ENCODE results near the gene BRD3. TPM values are rescaled to one million over a fixed set of nuclear protein-coding genes. Genes with fewer than 3 reads are reported as not detected.

The BRD3 gene
- total RNA-seq, 2 experiments from 2014 or later: 32.7 to 37.7 TPM

DNA sequence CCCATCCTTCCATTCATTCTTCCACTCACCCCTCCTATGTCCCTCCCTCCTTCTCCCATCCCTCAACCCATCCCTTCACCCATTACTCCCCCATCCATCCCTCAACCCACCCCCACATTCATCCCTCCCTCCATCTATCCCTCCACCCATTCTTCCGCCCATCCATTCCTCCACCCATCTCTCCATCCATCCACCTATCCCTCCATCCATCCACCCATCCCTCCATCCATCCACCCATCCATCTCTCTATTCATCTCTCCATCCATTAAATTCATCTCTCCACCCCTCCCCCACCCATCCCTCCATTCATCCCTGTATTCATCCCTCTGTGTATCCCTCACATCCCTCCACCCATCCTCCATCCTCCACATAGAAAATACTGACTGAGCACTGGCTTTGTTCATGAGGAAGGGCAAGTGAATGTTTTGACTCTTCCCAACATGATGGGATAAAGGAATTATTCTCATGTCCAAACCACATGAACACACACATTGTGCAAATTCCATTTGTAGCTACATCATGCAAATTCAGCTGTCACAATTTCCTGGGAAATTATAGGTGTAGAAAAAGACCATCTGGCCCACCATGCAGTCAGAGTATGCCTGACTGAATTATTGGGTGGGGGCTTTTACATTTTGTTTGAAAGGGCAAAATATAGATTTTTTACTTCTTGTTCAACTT lies 68.8 kb downstream of the BRD3 start:
- H3K27me3 Mint-ChIP-seq: peaks cover 2% of the 10 kb centered on the region
- intact Hi-C loops (cut with micrococcal nuclease): no loop called here
- no peak overlapping the region for H3K4me3 Mint-ChIP-seq
- H3K36me3 Mint-ChIP-seq (ENCODE audit: low read depth): no peaks in the 10 kb centered on the region
- no peaks in the 10 kb centered on the region for H3K9me3 Mint-ChIP-seq
- DNase-seq: no peak
- H3K27ac Mint-ChIP-seq: no peak overlapping the region
- ChIA-PET POLR2A (no interaction called here), CTCF (no interaction called here)
- H3K4me1 Mint-ChIP-seq (ENCODE audit: low read depth): no peaks in the 10 kb centered on the region
- no peak for ATAC-seq
- TF ChIP-seq, protein P1, sequence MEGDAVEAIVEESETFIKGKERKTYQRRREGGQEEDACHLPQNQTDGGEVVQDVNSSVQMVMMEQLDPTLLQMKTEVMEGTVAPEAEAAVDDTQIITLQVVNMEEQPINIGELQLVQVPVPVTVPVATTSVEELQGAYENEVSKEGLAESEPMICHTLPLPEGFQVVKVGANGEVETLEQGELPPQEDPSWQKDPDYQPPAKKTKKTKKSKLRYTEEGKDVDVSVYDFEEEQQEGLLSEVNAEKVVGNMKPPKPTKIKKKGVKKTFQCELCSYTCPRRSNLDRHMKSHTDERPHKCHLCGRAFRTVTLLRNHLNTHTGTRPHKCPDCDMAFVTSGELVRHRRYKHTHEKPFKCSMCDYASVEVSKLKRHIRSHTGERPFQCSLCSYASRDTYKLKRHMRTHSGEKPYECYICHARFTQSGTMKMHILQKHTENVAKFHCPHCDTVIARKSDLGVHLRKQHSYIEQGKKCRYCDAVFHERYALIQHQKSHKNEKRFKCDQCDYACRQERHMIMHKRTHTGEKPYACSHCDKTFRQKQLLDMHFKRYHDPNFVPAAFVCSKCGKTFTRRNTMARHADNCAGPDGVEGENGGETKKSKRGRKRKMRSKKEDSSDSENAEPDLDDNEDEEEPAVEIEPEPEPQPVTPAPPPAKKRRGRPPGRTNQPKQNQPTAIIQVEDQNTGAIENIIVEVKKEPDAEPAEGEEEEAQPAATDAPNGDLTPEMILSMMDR (IDR thresholded peaks at IDR 0.05): no peak

DNA sequence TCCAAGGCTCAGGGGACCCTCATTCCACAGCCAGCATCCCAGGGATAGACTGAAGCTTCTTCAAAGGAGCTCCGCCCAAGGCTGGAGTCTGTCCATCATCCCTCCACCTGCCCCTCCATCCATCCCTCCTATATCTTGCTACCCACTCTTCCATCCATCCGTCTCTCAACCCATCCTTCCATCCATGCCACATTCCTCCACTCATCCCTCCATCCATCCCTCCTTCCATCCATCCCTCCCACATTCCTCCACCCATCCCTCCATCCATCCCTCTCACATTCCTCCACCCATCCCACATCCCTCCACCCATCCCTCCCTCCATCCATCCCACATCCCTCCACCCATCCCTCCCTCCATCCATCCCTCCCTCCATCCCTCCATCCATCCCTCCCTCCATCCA lies 70.2 kb downstream of the BRD3 start:
- ATAC-seq (no peak), DNase-seq (no peak)
- H3K4me1 Mint-ChIP-seq (ENCODE audit: low read depth): peaks cover 2% of the 10 kb centered on the region
- peaks cover 2% of the 10 kb centered on the region for H3K27me3 Mint-ChIP-seq
- ChIA-PET POLR2A (no interaction called here), CTCF (interaction anchor here (5.0 kb wide), 1 partner anchor 215 kb away, joined by 122 read pairs; no protein-coding TSS in a partner anchor)
- no peak overlapping the region for H3K4me3 Mint-ChIP-seq
- TF ChIP-seq, protein P1 (IDR thresholded peaks at IDR 0.05): no peak
- intact Hi-C loops (cut with micrococcal nuclease): no loop called here
- no peak overlapping the region for H3K27ac Mint-ChIP-seq
- no peaks in the 10 kb centered on the region for H3K9me3 Mint-ChIP-seq
- no peaks in the 10 kb centered on the region for H3K36me3 Mint-ChIP-seq (ENCODE audit: low read depth)

DNA sequence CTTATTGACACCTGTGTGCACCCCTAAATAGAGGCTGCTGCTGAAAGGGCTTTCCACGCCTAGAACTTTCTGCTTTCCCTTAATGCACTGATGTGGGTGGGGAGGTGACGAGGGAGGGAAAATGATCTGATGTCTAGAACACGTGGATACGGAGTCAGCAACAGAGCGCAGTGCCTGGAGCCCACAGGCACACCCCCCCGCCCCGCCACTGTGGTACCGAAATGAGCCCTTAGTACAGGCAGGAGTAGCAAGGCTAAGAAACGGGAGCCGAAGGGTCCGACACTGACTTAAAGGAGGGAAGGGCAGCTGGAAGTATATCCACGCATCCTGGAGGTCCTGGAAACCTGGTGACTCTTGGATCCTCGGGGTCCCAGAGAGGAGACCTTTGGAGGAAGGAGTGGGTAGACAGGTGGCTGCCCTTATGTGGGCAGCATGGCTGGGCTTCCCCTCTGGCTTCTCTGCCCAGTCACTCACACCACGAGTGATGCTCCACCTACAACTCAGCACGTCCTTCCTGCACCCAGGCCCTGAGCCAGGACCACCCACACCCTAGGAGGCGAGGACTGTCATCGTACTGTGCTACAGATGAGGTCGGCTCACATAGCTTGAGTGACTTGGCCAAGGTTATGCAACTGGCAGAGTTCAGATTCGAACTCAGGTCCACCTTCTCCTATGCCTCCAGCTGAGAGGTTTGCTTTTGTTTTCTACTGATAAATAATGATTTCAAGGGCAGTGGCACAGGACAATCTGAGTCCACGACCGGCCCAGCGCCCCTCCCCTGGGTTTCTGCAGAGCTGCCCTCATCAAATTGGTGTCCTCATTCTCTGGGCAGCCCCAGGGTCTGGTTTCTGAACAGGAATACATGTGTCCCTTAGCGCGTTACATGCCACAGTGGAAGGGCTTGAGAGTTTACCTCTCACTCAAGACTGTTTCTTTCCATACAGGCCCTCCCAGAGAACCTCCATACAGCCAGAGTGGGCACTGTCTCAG lies 71.0 kb downstream of the BRD3 start:
- TF ChIP-seq, protein P1 (IDR thresholded peaks at IDR 0.05): no peak
- ATAC-seq (no peak), DNase-seq (no peak)
- Mint-ChIP-seq H3K36me3 (ENCODE audit: low read depth) (no peaks in the 10 kb centered on the region), H3K27ac (no peak overlapping the region), H3K4me3 (no peak overlapping the region), H3K9me3 (no peaks in the 10 kb centered on the region), H3K27me3 (peaks cover 2% of the 10 kb centered on the region), H3K4me1 (ENCODE audit: low read depth) (peaks cover 2% of the 10 kb centered on the region)
- intact Hi-C loops (cut with micrococcal nuclease): no loop called here
- CTCF ChIA-PET: interaction anchor here (3.8 to 5.0 kb wide), 2 partner anchors 214 to 254 kb away, joined by 14 to 122 read pairs; no protein-coding TSS in a partner anchor
- POLR2A ChIA-PET: no interaction called here

DNA sequence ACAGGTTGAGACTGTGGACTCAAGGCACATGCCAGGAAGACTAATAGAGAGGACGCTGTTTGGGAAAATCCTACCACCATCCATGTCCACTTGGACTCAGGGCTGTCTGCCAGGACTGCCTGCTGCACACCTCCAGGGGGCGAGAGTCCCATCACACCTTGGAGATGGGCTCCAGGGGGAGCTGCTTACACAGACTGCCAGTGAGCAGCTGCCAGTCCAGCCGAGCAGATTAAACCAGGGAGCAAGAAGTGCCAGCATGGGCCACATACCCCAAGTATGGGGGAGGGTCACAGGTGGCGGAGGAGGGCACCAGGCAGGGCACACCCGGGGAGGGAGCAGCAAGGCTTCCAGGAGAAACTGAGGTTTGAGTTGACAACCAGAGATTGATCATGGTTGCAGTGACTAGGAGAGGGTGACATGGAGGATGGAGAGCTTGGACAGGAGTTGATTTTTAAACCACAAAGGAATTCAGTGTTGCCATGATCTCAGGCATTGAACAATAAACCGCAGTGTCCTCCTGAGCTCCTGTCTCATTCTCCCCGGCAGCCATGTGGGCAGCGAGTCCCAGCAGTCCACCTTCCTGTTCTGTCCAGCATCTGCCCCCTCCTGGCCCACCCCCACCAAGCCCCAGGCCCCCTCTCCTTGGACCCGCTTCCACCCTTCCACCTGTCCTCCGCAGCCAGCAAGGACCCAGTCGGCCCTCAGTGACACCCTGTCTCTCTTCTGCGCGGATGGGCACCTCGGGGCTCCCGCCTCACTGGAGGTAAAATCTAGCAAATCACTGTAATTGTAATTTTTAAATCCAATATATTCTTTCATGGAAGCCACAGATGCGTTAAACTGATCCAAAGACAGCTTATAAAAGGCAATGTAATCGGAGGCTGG lies 72.6 kb downstream of the BRD3 start:
- Mint-ChIP-seq H3K4me1 (ENCODE audit: low read depth) (peaks cover 2% of the 10 kb centered on the region), H3K36me3 (ENCODE audit: low read depth) (no peaks in the 10 kb centered on the region), H3K4me3 (no peak overlapping the region), H3K9me3 (no peaks in the 10 kb centered on the region), H3K27me3 (peaks cover 4% of the 10 kb centered on the region), H3K27ac (no peak overlapping the region)
- ChIA-PET CTCF (interaction anchor here (0.8 to 5.0 kb wide), 18 partner anchors 11 to 319 kb away, joined by 3 to 122 read pairs (median 8); partner anchors contain the start of genes BRD3OS, SARDH and WDR5), POLR2A (interaction anchor here (1.2 kb wide), 1 partner anchor 202 kb away, joined by 4 read pairs; no protein-coding TSS in a partner anchor)
- TF ChIP-seq, protein P1 (IDR thresholded peaks at IDR 0.05): no peak
- no peak for ATAC-seq
- intact Hi-C loops (cut with micrococcal nuclease): loop anchor here (2.0 kb wide), 1 partner anchor 202 kb away; no protein-coding TSS in a partner anchor
- DNase-seq: peak; percentile 45

All from activated CD8-positive, alpha-beta T cell treated with anti-CD3 and anti-CD28 coated beads for 36 hours (primary cell).